IPS DF 6.9 (cell line): ENCODE data around the gene ENTPD6.

Experiments used
- DNase-seq: peaks from one replicate; pipeline ENCODE4 v3.0.0-alpha.2; 2013; ENCODE audit warnings: low read depth, low spot score
- H3K27ac ChIP-seq: one replicate; pipeline ENCODE4 v1.5.1; 2013; ENCODE audit warnings: low read length, control low read depth
- H3K27me3 ChIP-seq: 2 replicates; pipeline ENCODE4 v1.6.1; 2013; ENCODE audit warnings: mild to moderate bottlenecking, low read length; ENCODE audit not compliant: control insufficient read depth, insufficient read depth
- H3K36me3 ChIP-seq: 2 replicates; pipeline ENCODE4 v1.6.1; 2013; ENCODE audit warnings: low read length; ENCODE audit not compliant: control insufficient read depth, insufficient read depth
- H3K4me1 ChIP-seq: 2 replicates; pipeline ENCODE4 v1.6.1; 2013; ENCODE audit warnings: low read length; ENCODE audit not compliant: control insufficient read depth, insufficient read depth
- H3K4me3 ChIP-seq: 2 replicates; pipeline ENCODE4 v1.5.1; 2013; ENCODE audit warnings: mild to moderate bottlenecking, low read length
- H3K9me3 ChIP-seq: 2 replicates; pipeline ENCODE4 v1.6.1; 2013; ENCODE audit warnings: low read length, inconsistent platforms; ENCODE audit not compliant: control insufficient read depth, insufficient read depth
- WGBS: extraction: QIAGEN DNeasy Blood & Tissue Kit; methylation state at CpG from one replicate; pipeline ENCODE4 v1.1.7; 2013; ENCODE audit warnings: mixed read lengths, missing lambda C conversion rate; ENCODE audit not compliant: insufficient read length, insufficient coverage; 5-methylcytosine and 5-hydroxymethylcytosine counted together

ENTPD6 gene

DNA sequence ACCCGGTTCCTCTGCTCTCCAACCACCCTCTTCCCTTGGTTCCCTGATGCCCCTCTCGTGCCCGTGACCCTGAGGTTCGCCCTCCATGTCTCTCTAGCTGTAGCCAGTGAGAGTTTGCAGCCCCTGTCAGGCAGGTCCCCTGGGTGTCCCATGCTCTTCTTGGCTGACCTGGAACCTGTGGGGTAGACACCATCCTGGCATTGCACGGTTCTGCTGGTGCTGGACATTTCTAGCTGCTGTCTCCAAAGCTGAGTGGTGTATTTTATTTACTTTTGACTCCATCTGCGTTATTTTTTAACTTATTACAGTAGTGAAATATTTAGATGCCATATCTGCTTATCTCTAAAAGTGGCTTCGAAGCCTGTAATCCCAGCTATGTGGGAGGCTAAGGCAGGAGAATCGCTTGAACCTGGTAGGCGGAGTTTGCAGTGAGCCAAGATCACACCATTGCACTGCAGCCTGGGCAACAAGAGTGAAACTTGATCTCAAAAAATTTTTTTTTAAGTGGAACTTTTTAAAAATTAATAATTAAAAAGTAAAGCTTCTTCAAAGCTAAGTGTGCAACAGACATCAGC lies 12.5 kb downstream of the ENTPD6 start:
- Histone ChIP-seq H3K9me3 (no peaks in the 10 kb centered on the region), H3K36me3 (peaks cover 3% of the 10 kb centered on the region; the same call in 1 of the 2 replicates), H3K4me1 (no peaks in the 10 kb centered on the region), H3K27ac (no peak overlapping the region), H3K27me3 (no peaks in the 10 kb centered on the region), H3K4me3 (no peak overlapping the region)
- no CpG with 5 or more reads among the region's 9 CpGs for WGBS
- DNase-seq: no peak

DNA sequence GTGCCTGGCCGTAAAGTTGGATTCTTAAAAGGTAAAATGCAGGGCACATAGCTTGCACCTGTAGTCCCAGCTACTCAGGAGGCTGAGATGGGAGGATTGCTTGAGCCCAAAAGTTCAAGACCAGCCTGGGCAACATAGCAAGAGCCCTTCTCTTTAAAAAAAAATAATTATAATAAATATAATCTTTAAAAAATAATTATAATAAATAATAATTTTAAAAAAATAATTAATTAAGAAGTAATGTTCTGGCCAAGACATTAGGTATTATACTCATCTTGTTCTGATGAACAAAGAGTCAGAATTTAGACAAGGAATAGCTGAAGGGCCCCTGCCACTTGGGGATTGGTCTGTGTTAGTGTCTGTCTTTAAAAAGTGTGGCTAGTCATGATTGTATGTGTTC lies 13.9 kb downstream of the ENTPD6 start:
- no CpG with 5 or more reads among the region's 1 CpG for WGBS

DNA sequence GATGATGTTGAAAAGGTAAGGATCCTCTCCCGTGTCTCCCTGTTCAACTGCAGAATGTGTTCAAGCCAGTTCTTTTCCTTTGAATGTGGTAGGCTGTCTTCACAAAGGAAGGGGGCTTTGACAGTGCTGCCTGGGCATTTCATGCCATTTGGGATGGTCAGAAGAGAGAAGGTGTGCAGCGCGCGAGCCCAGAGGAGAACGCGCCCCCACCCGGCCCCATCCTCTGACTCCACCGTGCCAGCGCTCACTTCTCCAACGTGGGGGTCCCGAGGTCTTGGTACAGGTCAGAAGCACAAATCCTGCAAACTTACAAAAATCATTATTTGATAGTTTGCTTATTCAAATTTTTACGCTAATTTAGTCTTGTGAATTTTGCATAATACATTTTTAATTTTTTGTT lies 14.4 kb downstream of the ENTPD6 start:
- no peaks in the 10 kb centered on the region for H3K9me3 ChIP-seq
- H3K4me3 ChIP-seq: no peak overlapping the region
- H3K4me1 ChIP-seq: no peaks in the 10 kb centered on the region
- DNase-seq: no peak
- no CpG with 5 or more reads among the region's 12 CpGs for WGBS
- H3K36me3 ChIP-seq: peaks cover 3% of the 10 kb centered on the region; the same call in 1 of the 2 replicates
- H3K27ac ChIP-seq: no peak overlapping the region
- H3K27me3 ChIP-seq: no peaks in the 10 kb centered on the region

More for the DNA sequence above, 13.9 kb downstream of the ENTPD6 start:
- Histone ChIP-seq H3K9me3 (no peaks in the 10 kb centered on the region), H3K36me3 (peaks cover 3% of the 10 kb centered on the region; the same call in 1 of the 2 replicates), H3K27ac (no peak overlapping the region), H3K4me1 (no peaks in the 10 kb centered on the region), H3K4me3 (no peak overlapping the region), H3K27me3 (no peaks in the 10 kb centered on the region)
- no peak for DNase-seq

DNA sequence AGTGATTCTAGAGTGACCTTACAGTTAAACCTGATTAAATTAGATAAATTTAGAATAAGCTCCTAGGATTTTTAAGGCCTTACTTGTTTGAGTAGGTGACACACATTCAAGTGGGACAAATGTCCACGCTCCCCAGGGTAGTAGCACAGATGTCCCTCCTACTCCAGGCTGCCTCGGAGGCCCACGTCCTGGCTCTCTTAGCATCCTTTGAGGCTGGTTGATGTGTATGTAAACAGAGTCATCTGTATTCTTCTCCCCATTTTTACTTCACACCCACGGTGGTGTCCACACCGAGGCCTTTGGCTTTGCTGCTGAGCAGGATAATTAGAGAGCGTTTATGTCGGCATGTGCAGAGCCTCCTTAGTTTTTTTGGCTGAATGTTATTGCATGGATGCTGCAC lies 15.8 kb downstream of the ENTPD6 start:
- no peak overlapping the region for H3K27ac ChIP-seq
- no peaks in the 10 kb centered on the region for H3K9me3 ChIP-seq
- H3K4me3 ChIP-seq: no peak overlapping the region
- H3K27me3 ChIP-seq: no peaks in the 10 kb centered on the region
- no CpG with 5 or more reads among the region's 7 CpGs for WGBS
- H3K4me1 ChIP-seq: no peaks in the 10 kb centered on the region
- DNase-seq: no peak
- peaks cover 6% of the 10 kb centered on the region for H3K36me3 ChIP-seq

DNA sequence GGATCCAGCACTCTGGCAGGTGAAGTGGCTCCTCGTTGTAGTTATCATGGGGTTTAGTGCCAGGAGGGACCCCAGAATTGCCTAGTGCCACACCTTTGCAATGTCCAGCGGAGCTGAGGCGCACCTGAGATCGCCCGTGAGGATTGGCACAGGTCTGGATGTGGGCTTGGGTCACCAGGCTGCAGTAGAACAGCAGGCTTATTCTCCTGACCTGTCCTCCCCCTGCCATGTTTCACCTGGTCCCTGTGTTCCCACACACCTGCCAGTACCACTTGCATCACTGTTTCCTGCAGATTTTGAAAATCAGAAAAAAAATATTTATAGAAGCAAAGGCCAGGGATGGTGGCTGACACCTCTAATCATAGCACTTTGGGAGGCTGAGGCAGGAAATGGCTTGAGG lies 16.7 kb downstream of the ENTPD6 start:
- DNase-seq: no peak
- no peak overlapping the region for H3K4me3 ChIP-seq
- no CpG with 5 or more reads among the region's 5 CpGs for WGBS
- no peak overlapping the region for H3K27ac ChIP-seq
- H3K36me3 ChIP-seq: peaks cover 6% of the 10 kb centered on the region
- H3K9me3 ChIP-seq: no peaks in the 10 kb centered on the region
- no peaks in the 10 kb centered on the region for H3K27me3 ChIP-seq
- H3K4me1 ChIP-seq: no peaks in the 10 kb centered on the region

DNA sequence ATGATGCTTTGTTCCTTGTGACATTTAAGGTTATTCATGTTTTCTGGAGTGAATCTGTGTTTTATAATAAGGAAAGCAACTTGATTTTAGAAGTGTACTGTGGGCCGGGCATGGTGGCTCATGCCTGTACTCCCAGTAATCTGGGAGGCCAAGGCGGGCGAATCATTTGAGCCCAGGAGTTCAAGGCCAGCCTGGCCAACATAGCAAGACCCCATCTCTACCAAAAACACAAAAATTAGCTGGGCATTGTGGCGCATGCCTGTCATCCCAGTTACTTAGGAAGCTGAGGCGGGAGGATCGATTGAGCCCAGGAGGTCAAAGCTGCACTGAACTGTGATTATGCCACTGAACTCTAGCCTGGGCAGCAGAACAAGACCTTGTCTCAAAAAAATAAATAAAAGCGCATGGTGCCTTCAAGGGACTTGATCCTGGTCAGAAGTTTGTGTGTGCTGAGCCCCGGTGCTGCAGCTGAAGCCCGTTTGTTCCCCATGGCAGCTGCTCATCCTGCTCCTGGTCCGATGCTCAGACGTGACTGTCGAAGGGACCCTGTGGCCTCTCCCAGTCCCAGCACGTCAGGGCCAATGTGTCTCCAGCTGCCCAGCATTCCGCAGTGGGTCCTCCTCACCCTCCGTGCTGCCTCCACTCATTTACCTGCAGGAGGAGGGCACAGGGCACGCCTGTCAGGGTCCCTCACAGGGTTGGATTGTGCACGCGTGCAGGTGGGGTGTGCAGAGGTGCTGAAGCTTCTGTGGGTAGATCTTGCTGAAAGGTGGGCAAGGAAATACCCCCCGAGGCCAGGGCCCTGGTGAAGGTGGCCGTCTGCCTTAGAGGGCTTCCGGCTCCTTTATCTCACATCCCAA lies 18.3 kb downstream of the ENTPD6 start:
- no CpG with 5 or more reads among the region's 21 CpGs for WGBS
- H3K9me3 ChIP-seq: no peaks in the 10 kb centered on the region
- DNase-seq: no peak
- no peaks in the 10 kb centered on the region for H3K27me3 ChIP-seq
- no peaks in the 10 kb centered on the region for H3K4me1 ChIP-seq
- peaks cover 6% of the 10 kb centered on the region for H3K36me3 ChIP-seq
- no peak overlapping the region for H3K4me3 ChIP-seq
- H3K27ac ChIP-seq: no peak overlapping the region

DNA sequence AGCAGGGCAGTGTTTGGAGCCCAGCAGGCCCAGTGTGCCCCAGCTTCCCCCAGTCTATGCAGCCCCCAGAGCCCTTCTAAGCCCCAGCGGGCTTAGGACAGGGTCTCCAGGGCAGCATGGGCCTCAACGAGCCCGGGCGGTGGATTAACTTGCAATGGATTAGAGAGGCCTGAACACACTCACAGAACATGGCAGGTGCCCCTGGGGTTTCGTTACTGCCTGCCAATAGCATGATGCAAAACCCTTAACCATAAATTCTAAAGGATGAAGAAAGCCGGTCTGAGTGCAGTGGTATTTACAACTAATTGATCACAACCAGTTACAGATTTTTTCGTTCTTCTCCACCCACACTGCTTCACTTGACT lies 18.9 kb downstream of the ENTPD6 start:
- no peaks in the 10 kb centered on the region for H3K27me3 ChIP-seq
- H3K27ac ChIP-seq: no peak overlapping the region
- H3K4me3 ChIP-seq: no peak overlapping the region
- H3K4me1 ChIP-seq: no peaks in the 10 kb centered on the region
- no peaks in the 10 kb centered on the region for H3K9me3 ChIP-seq
- no peak for DNase-seq
- peaks cover 6% of the 10 kb centered on the region for H3K36me3 ChIP-seq
- no CpG with 5 or more reads among the region's 7 CpGs for WGBS

DNA sequence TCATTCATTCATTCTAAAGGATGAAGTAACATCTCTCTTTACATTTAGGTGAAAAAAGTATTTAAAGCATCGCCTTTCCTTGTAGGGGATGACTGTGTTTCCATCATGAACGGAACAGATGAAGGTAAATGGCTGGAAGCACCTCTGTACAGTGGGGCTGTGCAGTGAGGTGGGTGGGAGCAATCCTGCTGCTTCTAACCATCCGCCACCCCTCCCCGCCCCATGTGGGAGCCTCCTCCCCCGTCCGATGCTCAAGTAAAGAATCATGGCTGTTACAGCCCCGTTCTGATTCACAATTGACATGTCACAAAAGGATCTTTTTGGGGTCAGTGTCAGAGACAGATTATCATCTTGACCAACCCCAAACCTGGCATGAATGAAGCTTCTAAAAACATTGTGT lies 19.3 kb downstream of the ENTPD6 start:
- H3K27ac ChIP-seq: no peak overlapping the region
- no peak overlapping the region for H3K4me3 ChIP-seq
- H3K4me1 ChIP-seq: no peaks in the 10 kb centered on the region
- no peak for DNase-seq
- WGBS: no CpG with 5 or more reads among the region's 7 CpGs
- H3K9me3 ChIP-seq: no peaks in the 10 kb centered on the region
- H3K27me3 ChIP-seq: no peaks in the 10 kb centered on the region
- peaks cover 6% of the 10 kb centered on the region for H3K36me3 ChIP-seq

DNA sequence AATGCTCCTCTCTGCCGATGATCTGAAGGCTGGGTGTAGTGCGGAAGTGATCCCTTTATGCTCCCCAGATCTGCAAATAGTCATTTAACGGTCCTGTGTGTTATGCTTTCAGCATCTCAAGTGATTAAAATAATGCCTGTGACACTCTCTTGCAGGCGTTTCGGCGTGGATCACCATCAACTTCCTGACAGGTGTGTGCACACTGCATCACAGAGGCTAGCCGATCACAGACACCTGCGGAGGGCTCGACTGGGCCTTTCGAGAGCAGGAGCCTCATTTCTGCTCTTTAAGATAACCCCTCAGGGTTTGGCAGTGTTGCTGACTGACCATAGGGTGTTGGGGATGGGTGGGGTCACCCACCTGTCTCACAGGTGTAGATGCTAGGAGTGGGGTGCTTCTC lies 20.0 kb downstream of the ENTPD6 start:
- WGBS: no CpG with 5 or more reads among the region's 10 CpGs
- peaks cover 6% of the 10 kb centered on the region for H3K36me3 ChIP-seq
- no peaks in the 10 kb centered on the region for H3K9me3 ChIP-seq
- H3K27ac ChIP-seq: no peak overlapping the region
- DNase-seq: no peak
- no peaks in the 10 kb centered on the region for H3K27me3 ChIP-seq
- H3K4me3 ChIP-seq: no peak overlapping the region
- no peaks in the 10 kb centered on the region for H3K4me1 ChIP-seq

DNA sequence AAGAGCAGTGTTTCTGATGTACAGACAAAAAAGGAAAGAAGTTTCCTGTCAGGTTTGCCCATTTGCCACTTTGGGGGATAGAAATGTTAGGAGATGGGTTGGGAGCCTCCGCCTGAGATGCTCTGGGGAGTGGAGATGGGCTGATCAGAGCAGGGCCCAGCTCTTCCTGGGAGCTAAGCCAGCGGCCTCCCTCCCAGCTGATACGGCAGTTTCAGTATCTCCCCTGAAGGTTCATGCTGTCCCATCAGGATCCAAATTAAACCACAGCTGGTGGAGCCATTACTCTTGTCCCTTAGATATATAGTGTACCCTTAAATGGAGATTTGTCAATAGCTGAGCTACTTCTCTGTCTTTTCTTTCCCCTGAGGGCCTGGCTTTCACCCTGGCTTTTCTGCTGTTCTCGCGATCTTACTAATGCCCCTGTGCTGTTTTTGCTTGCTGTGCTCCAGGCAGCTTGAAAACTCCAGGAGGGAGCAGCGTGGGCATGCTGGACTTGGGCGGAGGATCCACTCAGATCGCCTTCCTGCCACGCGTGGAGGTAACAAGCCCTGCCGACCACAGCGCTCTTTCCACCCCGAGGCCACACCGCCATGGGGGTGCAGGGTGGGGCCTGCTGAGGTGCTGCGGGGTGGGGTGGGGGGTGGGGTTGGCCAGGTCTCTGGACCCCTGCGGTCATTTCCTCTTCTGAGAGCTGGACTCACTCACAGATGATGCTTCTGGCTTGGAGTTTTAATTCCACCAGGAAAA lies 20.9 kb downstream of the ENTPD6 start:
- no peaks in the 10 kb centered on the region for H3K27me3 ChIP-seq
- no peak overlapping the region for H3K27ac ChIP-seq
- no peaks in the 10 kb centered on the region for H3K9me3 ChIP-seq
- H3K36me3 ChIP-seq: peaks cover 6% of the 10 kb centered on the region
- H3K4me1 ChIP-seq: no peaks in the 10 kb centered on the region
- H3K4me3 ChIP-seq: no peak overlapping the region
- no peak for DNase-seq
- no CpG with 5 or more reads among the region's 16 CpGs for WGBS
